DOHH2 (cell line): ENCODE measurements around the gene SH2D4B.

Experiments used
- H3F3A ChIP-seq: fragments of 200-600 bp; sonication (generic), shearing (Covaris generic); 2 replicates; pipeline ENCODE4 v1.6.0; 2016; ENCODE audit warnings: antibody characterized with exemption, mild to moderate bottlenecking; ENCODE audit not compliant: control insufficient read depth, insufficient read depth
- H3K27ac ChIP-seq: fragments of 200-600 bp; sonication (generic); 2 replicates; pipeline ENCODE4 v1.5.1; 2014; ENCODE audit warnings: low read depth, mild to moderate bottlenecking, low read length, moderate library complexity
- H3K27me3 ChIP-seq: fragments of 200-600 bp; sonication (generic); 2 replicates; pipeline ENCODE4 v1.6.1; 2014; ENCODE audit warnings: mild to moderate bottlenecking, low read length, mixed read lengths; ENCODE audit not compliant: control insufficient read depth
- H3K36me3 ChIP-seq: fragments of 200-600 bp; sonication (generic); 2 replicates; pipeline ENCODE4 v1.6.1; 2014; ENCODE audit warnings: mild to moderate bottlenecking, low read length, moderate library complexity, mixed read lengths; ENCODE audit not compliant: control insufficient read depth
- H3K4me1 ChIP-seq: fragments of 200-600 bp; sonication (generic); 2 replicates; pipeline ENCODE4 v1.6.1; 2014; ENCODE audit warnings: mild to moderate bottlenecking, low read length, mixed read lengths; ENCODE audit not compliant: control insufficient read depth
- H3K4me2 ChIP-seq: fragments of 200-600 bp; sonication (generic); 2 replicates; pipeline ENCODE4 v1.6.0; 2014; ENCODE audit warnings: mild to moderate bottlenecking, low read length, moderate library complexity
- H3K4me3 ChIP-seq: fragments of 200-600 bp; sonication (generic); 2 replicates; pipeline ENCODE4 v1.5.1; 2014; ENCODE audit warnings: mild to moderate bottlenecking, low read length, mixed read lengths
- H3K79me2 ChIP-seq: fragments of 200-600 bp; sonication (generic); 2 replicates; pipeline ENCODE4 v1.6.1; 2014; ENCODE audit warnings: mild to moderate bottlenecking, low read length, mixed read lengths; ENCODE audit not compliant: control insufficient read depth
- H3K9me2 ChIP-seq: fragments of 200-600 bp; sonication (generic); replicated peaks from 2 replicates; pipeline ENCODE4 v1.6.1; 2014; ENCODE audit warnings: mild to moderate bottlenecking, low read length, mixed read lengths; ENCODE audit not compliant: control insufficient read depth
- H3K9me3 ChIP-seq: fragments of 200-600 bp; sonication (generic); 2 replicates; pipeline ENCODE4 v1.6.1; 2014; ENCODE audit warnings: antibody characterized with exemption, low read length, mixed read lengths; ENCODE audit not compliant: control insufficient read depth, insufficient read depth
- H4K20me1 ChIP-seq: fragments of 200-600 bp; sonication (generic); 2 replicates; pipeline ENCODE4 v1.6.0; 2014; ENCODE audit warnings: low read depth, mild to moderate bottlenecking, antibody characterized with exemption, low read length, moderate library complexity; ENCODE audit not compliant: control insufficient read depth, insufficient read depth
- CTCF ChIP-seq: fragments of 200-600 bp; sonication (generic); IDR thresholded peaks from one replicate; pipeline ENCODE4 v1.5.1; 2014; ENCODE audit warnings: antibody characterized with exemption, mild to moderate bottlenecking, low read depth, low read length; ENCODE audit not compliant: poor library complexity, severe bottlenecking
- EZH2phosphoT487 ChIP-seq: fragments of 200-600 bp; sonication (generic); IDR thresholded peaks from 2 replicates; pipeline ENCODE4 v1.6.1; 2017; ENCODE audit warnings: borderline replicate concordance, mild to moderate bottlenecking, antibody characterized with exemption, low read length, moderate library complexity, mixed read lengths

Gene SH2D4B

GRCh38 chr10:80647173-80647833 is 109.6 kb downstream of the SH2D4B start:
- peaks cover 9% of the 10 kb centered on the region for H3K27me3 ChIP-seq
- H3K9me2 ChIP-seq: no peaks in the 10 kb centered on the region
- no peaks in the 10 kb centered on the region for H3K9me3 ChIP-seq
- H3K27ac ChIP-seq: no peak overlapping the region
- TF ChIP-seq CTCF: no peak
- TF ChIP-seq EZH2phosphoT487: no peak
- H3K4me3 ChIP-seq: no peak overlapping the region
- H3K79me2 ChIP-seq: no peaks in the 10 kb centered on the region
- no peaks in the 10 kb centered on the region for H3K36me3 ChIP-seq
- H3F3A ChIP-seq: no peaks in the 10 kb centered on the region
- no peaks in the 10 kb centered on the region for H4K20me1 ChIP-seq
- H3K4me1 ChIP-seq: no peaks in the 10 kb centered on the region
- no peak overlapping the region for H3K4me2 ChIP-seq

- Histone ChIP-seq H3K36me3 (no peaks in the 10 kb centered on the region), H4K20me1 (no peaks in the 10 kb centered on the region), H3K9me3 (no peaks in the 10 kb centered on the region), H3K79me2 (no peaks in the 10 kb centered on the region), H3K27me3 (peaks cover 9% of the 10 kb centered on the region), H3K27ac (no peak overlapping the region), H3K4me3 (no peak overlapping the region), H3K4me2 (no peak overlapping the region), H3F3A (no peaks in the 10 kb centered on the region), H3K9me2 (no peaks in the 10 kb centered on the region), H3K4me1 (no peaks in the 10 kb centered on the region)
- TF ChIP-seq EZH2phosphoT487 (no peak), CTCF (no peak)
Observed at GRCh38 chr10:80648106-80648505, 110.4 kb downstream of the SH2D4B start.

- Histone ChIP-seq H3K27me3 (peaks cover 11% of the 10 kb centered on the region), H3K36me3 (no peaks in the 10 kb centered on the region), H4K20me1 (no peaks in the 10 kb centered on the region), H3F3A (no peaks in the 10 kb centered on the region), H3K9me2 (no peaks in the 10 kb centered on the region), H3K4me1 (no peaks in the 10 kb centered on the region), H3K9me3 (no peaks in the 10 kb centered on the region), H3K4me2 (no peak overlapping the region), H3K4me3 (no peak overlapping the region), H3K27ac (no peak overlapping the region), H3K79me2 (no peaks in the 10 kb centered on the region)
- TF ChIP-seq EZH2phosphoT487 (no peak), CTCF (no peak)
Observed at GRCh38 chr10:80649183-80649582, 111.5 kb downstream of the SH2D4B start.
